Hepatocyte (in vitro differentiated cells): Measurements from ENCODE around the gene HAAO.

Experiments used
- CTCF ChIP-seq: fragments of 200-600 bp; sonication (generic); IDR thresholded peaks from 2 replicates; pipeline ENCODE4 v1.5.1; 2016; ENCODE audit warnings: antibody characterized with exemption, mild to moderate bottlenecking; ENCODE audit not compliant: poor library complexity
- EZH2 ChIP-seq: fragments of 200-600 bp; sonication (generic); IDR thresholded peaks from 2 replicates; pipeline ENCODE4 v1.6.1; 2016; ENCODE audit warnings: antibody characterized with exemption, mild to moderate bottlenecking, borderline replicate concordance

- no peak for TF ChIP-seq CTCF
- no peak for TF ChIP-seq EZH2
Observed at GRCh38 chr2:42744545-42745082, 47.8 kb downstream of the HAAO start.
